GM23338 (cell line): Measurements from ENCODE around the gene SEMA6B.

Source experiments
- CREB1 ChIP-seq: fragments of 250-450 bp; sonication (Bioruptor Pico); IDR thresholded peaks from 2 replicates; pipeline ENCODE4 v1.5.0; 2020; ENCODE audit warnings: low read depth, mild to moderate bottlenecking, moderate library complexity
- CTCF ChIP-seq, 2 experiments: fragments of 200-600 bp in 1 of 2; sonication (generic) in 1 of 2; conservative IDR thresholded peaks; 2 replicates each; pipeline versions ENCODE4 v1.5.1 to v1.6.1; 2016 to 2017; ENCODE audit warnings: antibody characterized with exemption in 2 of 2, low read depth in 2 of 2, mild to moderate bottlenecking in 2 of 2, moderate library complexity in 1 of 2
- EZH2phosphoT487 ChIP-seq: fragments of 200-600 bp; sonication (generic); IDR thresholded peaks from one replicate; pipeline ENCODE4 v1.8.1; 2018; ENCODE audit warnings: antibody characterized with exemption; ENCODE audit not compliant: unreplicated experiment
- JUNB ChIP-seq: IDR thresholded peaks from one replicate; pipeline ENCODE4 v1.6.1; 2016; ENCODE audit warnings: antibody characterized with exemption; ENCODE audit not compliant: unreplicated experiment
- POLR2AphosphoS5 ChIP-seq: IDR thresholded peaks from 2 replicates; pipeline ENCODE4 v1.6.1; 2016; ENCODE audit warnings: antibody characterized with exemption, low read depth
- REST ChIP-seq: IDR thresholded peaks from one replicate; pipeline ENCODE4 v1.6.1; 2018; ENCODE audit warnings: antibody characterized with exemption; ENCODE audit not compliant: unreplicated experiment

GRCh38 chr19:4497770-4498389 is 61.6 kb downstream of the SEMA6B start:
- TF ChIP-seq CREB1 (CRISPR knock-in tag), result no peak
- TF ChIP-seq EZH2phosphoT487, result no peak
- TF ChIP-seq CTCF (conservative IDR thresholded peaks at IDR 0.05; ENCODE audit: low read depth in 2 of 2), result no peak
- TF ChIP-seq REST, result no peak
- TF ChIP-seq JUNB, result no peak
- TF ChIP-seq POLR2AphosphoS5, result no peak
